OCI-LY7 (cell line): ENCODE measurements around the gene SYCP3. TPM values are rescaled to one million over a fixed set of nuclear protein-coding genes. Genes with fewer than 3 reads are reported as not detected.
"Not testable (repeated sequence)": the region's sequence is repeated elsewhere in the genome, so short reads cannot be mapped to it uniquely, and the experiment has no call there.

Experiments used
- BruUV-seq: library from RNA; stranded (reverse); fragments of 400-500 nt; replicated peaks from 2 replicates; lab custom pipeline; 2021; lab: Mats Ljungman, UMichigan
- CTCF ChIA-PET: fragments of 300-600 bp; sonication (Branson Sonifier 250); formaldehyde crosslinking; loops from one replicate; lab custom pipeline; 2022; ENCODE audit warnings: antibody characterized with exemption; ENCODE audit not compliant: unreplicated experiment; lab: Charles Lee
- POLR2A ChIA-PET: fragments of 300-600 bp; sonication (Branson Sonifier 250); formaldehyde crosslinking; loops from one replicate; lab custom pipeline; 2022; ENCODE audit warnings: antibody characterized with exemption; lab: Charles Lee
- DNase-seq: peaks from one replicate; pipeline ENCODE4 v3.0.0-alpha.2; 2015; ENCODE audit warnings: low spot score
- H2AFZ ChIP-seq: fragments of 200-600 bp; sonication (generic), shearing (Covaris generic); 2 replicates; pipeline ENCODE4 v1.6.1; 2014; ENCODE audit warnings: mild to moderate bottlenecking, antibody characterized with exemption, low read length, moderate library complexity
- H3K27ac ChIP-seq: fragments of 200-600 bp; sonication (generic); 2 replicates; pipeline ENCODE4 v1.5.1; 2014; ENCODE audit warnings: mixed run types, low read depth, mild to moderate bottlenecking, moderate library complexity, low read length, inconsistent platforms; ENCODE audit not compliant: poor library complexity, severe bottlenecking
- H3K36me3 ChIP-seq: fragments of 200-600 bp; sonication (generic); 2 replicates; pipeline ENCODE4 v1.6.1; 2014; ENCODE audit warnings: mild to moderate bottlenecking, antibody characterized with exemption, low read length, moderate library complexity, mixed read lengths; ENCODE audit not compliant: insufficient read depth
- H3K4me1 ChIP-seq: fragments of 200-600 bp; sonication (generic); 2 replicates; pipeline ENCODE4 v1.5.1; 2014; ENCODE audit warnings: mild to moderate bottlenecking, low read length; ENCODE audit not compliant: insufficient read depth, poor library complexity, severe bottlenecking
- H3K4me2 ChIP-seq: fragments of 200-600 bp; sonication (generic); 2 replicates; pipeline ENCODE4 v1.6.1; 2014; ENCODE audit warnings: mild to moderate bottlenecking, low read length
- H3K4me3 ChIP-seq: fragments of 200-600 bp; sonication (generic); 2 replicates; pipeline ENCODE4 v1.5.1; 2014; ENCODE audit warnings: mild to moderate bottlenecking, low read depth, low read length; ENCODE audit not compliant: poor library complexity, severe bottlenecking
- H3K79me2 ChIP-seq: fragments of 200-600 bp; sonication (generic); 2 replicates; pipeline ENCODE4 v1.6.1; 2016; ENCODE audit warnings: low read depth, mild to moderate bottlenecking, low read length, moderate library complexity, mixed read lengths; ENCODE audit not compliant: insufficient read depth
- H3K9me2 ChIP-seq: fragments of 200-600 bp; sonication (generic); 2 replicates; pipeline ENCODE4 v1.6.1; 2016; ENCODE audit warnings: mild to moderate bottlenecking, low read length, mixed read lengths; ENCODE audit not compliant: insufficient read depth
- H3K9me3 ChIP-seq: fragments of 200-600 bp; sonication (generic); 2 replicates; pipeline ENCODE4 v1.6.1; 2014; ENCODE audit warnings: mild to moderate bottlenecking, mixed run types, low read length, mixed read lengths
- H4K20me1 ChIP-seq: fragments of 200-600 bp; sonication (generic); 2 replicates; pipeline ENCODE4 v1.6.1; 2014; ENCODE audit warnings: mild to moderate bottlenecking, antibody characterized with exemption, low read length, moderate library complexity, mixed read lengths; ENCODE audit not compliant: insufficient read depth
- EZH2phosphoT487 ChIP-seq: fragments of 200-600 bp; sonication (generic); IDR thresholded peaks from 2 replicates; pipeline ENCODE4 v1.6.1; 2018; ENCODE audit warnings: low read depth, borderline replicate concordance, mild to moderate bottlenecking, mixed run types, antibody characterized with exemption, low read length, moderate library complexity, mixed read lengths
- intact Hi-C: fragments of 100-400 bp; cut with micrococcal nuclease; formaldehyde crosslinking; loops from one replicate; pipeline ENCODE4 v1.10.0; 2022; ENCODE audit not compliant: unreplicated experiment
- total RNA-seq, 2 experiments: library from RNA; depleted of rRNA in 1 of 2; stranded (reverse); fragments of >200 nt in 1 of 2; shearing (Covaris generic) in 1 of 2; gene quantifications; 2 replicates each; pipeline ENCODE4 v1.2.3, GENCODE V29; 2014 to 2022
- TF ChIP-seq, protein P1 (sequence below): fragments of 200-600 bp; sonication (generic); conservative IDR thresholded peaks from 2 replicates; pipeline ENCODE4 v1.5.1; 2014; ENCODE audit warnings: mild to moderate bottlenecking, antibody characterized with exemption, low read length, moderate library complexity, mixed read lengths

SYCP3 gene
- total RNA-seq, 2 experiments from 2014 or later, result 0.13 to 0.36 TPM

DNA sequence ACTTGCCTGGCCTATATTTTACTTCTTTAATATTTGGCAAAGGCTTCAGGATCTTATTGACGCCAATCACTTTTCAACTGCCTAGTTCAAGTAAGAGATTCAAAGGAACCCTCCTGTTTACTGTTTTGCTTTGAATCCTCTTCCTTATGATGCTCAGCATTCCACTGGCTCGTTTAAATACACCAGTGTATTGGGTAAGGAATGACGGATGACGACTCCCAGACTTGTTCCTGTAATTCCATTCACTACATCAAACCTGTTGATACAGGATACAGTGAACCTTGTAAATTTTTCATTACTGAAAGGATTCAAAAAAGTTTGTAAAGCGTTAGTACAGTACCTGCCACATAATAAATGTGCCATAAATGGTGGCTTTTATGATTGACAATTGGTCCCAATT lies 1.7 kb upstream of the SYCP3 start:
- Histone ChIP-seq H3K27ac (no peak overlapping the region), H3K4me3 (no peak overlapping the region), H3K4me2 (no peak overlapping the region), H3K9me2 (no peaks in the 10 kb centered on the region), H3K79me2 (no peaks in the 10 kb centered on the region), H3K4me1 (peaks cover 56% of the 10 kb centered on the region), H3K9me3 (no peaks in the 10 kb centered on the region), H4K20me1 (no peaks in the 10 kb centered on the region), H3K36me3 (peaks cover 29% of the 10 kb centered on the region), H2AFZ (no peak overlapping the region)
- POLR2A ChIA-PET, result no interaction called here
- no TSS peak for BruUV-seq
- intact Hi-C loops, result loop anchor here (5.0 to 10.0 kb wide), 3 partner anchors 109 to 249 kb away; no protein-coding TSS in a partner anchor
- CTCF ChIA-PET, result no interaction called here
- no peak for DNase-seq
- TF ChIP-seq EZH2phosphoT487, result no peak
- TF ChIP-seq, protein P1, sequence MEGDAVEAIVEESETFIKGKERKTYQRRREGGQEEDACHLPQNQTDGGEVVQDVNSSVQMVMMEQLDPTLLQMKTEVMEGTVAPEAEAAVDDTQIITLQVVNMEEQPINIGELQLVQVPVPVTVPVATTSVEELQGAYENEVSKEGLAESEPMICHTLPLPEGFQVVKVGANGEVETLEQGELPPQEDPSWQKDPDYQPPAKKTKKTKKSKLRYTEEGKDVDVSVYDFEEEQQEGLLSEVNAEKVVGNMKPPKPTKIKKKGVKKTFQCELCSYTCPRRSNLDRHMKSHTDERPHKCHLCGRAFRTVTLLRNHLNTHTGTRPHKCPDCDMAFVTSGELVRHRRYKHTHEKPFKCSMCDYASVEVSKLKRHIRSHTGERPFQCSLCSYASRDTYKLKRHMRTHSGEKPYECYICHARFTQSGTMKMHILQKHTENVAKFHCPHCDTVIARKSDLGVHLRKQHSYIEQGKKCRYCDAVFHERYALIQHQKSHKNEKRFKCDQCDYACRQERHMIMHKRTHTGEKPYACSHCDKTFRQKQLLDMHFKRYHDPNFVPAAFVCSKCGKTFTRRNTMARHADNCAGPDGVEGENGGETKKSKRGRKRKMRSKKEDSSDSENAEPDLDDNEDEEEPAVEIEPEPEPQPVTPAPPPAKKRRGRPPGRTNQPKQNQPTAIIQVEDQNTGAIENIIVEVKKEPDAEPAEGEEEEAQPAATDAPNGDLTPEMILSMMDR, result no peak

- BruUV-seq, result no TSS peak
- Histone ChIP-seq H3K27ac (no peak overlapping the region), H3K4me2 (no peak overlapping the region), H3K9me3 (no peaks in the 10 kb centered on the region), H2AFZ (no peak overlapping the region), H3K4me3 (no peak overlapping the region), H3K36me3 (peaks cover 24% of the 10 kb centered on the region), H3K79me2 (no peaks in the 10 kb centered on the region), H4K20me1 (no peaks in the 10 kb centered on the region), H3K4me1 (peaks cover 52% of the 10 kb centered on the region), H3K9me2 (no peaks in the 10 kb centered on the region)
- intact Hi-C loops, result loop anchor here (5.0 to 10.0 kb wide), 3 partner anchors 108 to 248 kb away; no protein-coding TSS in a partner anchor
- no peak for TF ChIP-seq EZH2phosphoT487
- TF ChIP-seq, protein P1, result no peak
- no peak for DNase-seq
- ChIA-PET POLR2A (no interaction called here), CTCF (no interaction called here)
These were observed 1.3 kb upstream of the SYCP3 start for GRCh38 chr12:101740566-101740965.

- Histone ChIP-seq H3K9me3 (no peaks in the 10 kb centered on the region), H3K36me3 (peaks cover 21% of the 10 kb centered on the region), H2AFZ (no peak overlapping the region), H3K9me2 (no peaks in the 10 kb centered on the region), H3K4me2 (no peak overlapping the region), H3K4me1 (peaks cover 23% of the 10 kb centered on the region), H3K79me2 (no peaks in the 10 kb centered on the region), H4K20me1 (no peaks in the 10 kb centered on the region), H3K4me3 (no peak overlapping the region), H3K27ac (no peak overlapping the region)
- TF ChIP-seq, protein P1, result no peak
- no peak for TF ChIP-seq EZH2phosphoT487
- ChIA-PET CTCF (no interaction called here), POLR2A (interaction anchor here (0.6 to 0.9 kb wide), 3 partner anchors 10 to 202 kb away, joined by 3 to 5 read pairs (median 4); no protein-coding TSS in a partner anchor)
- no TSS peak for BruUV-seq
- no peak for DNase-seq
- intact Hi-C loops, result no loop called here
These were observed 1.8 kb downstream of the SYCP3 start for GRCh38 chr12:101737476-101737875.

GRCh38 chr12:101734482-101734881 lies 4.8 kb downstream of the SYCP3 start:
- H4K20me1 ChIP-seq, DNase-seq, H3K4me3 ChIP-seq, H3K79me2 ChIP-seq, H3K9me3 ChIP-seq, intact Hi-C loops, H2AFZ ChIP-seq, H3K27ac ChIP-seq, BruUV-seq, H3K4me2 ChIP-seq, H3K9me2 ChIP-seq, H3K4me1 ChIP-seq, CTCF ChIA-PET: not testable (repeated sequence)
- POLR2A ChIA-PET, result interaction anchor here (1.2 kb wide), 1 partner anchor 8 kb away, joined by 3 read pairs; no protein-coding TSS in a partner anchor
- peaks cover 12% of the 10 kb centered on the region for H3K36me3 ChIP-seq
